ENCODE data around the gene KCNG4. TPM values are rescaled to one million over a fixed set of nuclear protein-coding genes. Genes with fewer than 3 reads are reported as not detected.

KCNG4 gene
- total RNA-seq, 1 experiment from 2014 or later, result not detected

DNA sequence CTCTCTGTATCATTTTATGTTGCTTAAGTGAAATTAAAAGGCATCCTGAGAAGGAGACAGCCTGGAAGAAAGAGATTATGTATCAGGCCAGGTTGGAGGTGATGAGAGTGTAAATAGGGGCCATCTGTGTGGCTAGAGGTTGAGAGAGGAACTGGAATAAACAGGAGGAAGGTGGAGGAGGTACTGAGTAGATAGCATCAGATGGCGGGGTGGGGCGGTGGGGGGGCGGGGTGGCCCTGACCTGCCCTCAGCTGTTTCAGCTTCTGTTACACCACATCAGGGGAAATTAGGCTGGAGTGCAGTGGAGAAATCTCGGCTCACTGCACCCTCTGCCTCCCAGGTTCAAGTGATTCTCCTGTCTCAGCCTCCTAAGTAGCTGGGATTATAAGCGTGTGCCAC is 6.9 kb upstream of the KCNG4 start:
- no peaks in the 10 kb centered on the region for H3K4me1 ChIP-seq (ENCODE audit: control insufficient read depth, insufficient read depth, low read length)
- TF ChIP-seq, protein P1, sequence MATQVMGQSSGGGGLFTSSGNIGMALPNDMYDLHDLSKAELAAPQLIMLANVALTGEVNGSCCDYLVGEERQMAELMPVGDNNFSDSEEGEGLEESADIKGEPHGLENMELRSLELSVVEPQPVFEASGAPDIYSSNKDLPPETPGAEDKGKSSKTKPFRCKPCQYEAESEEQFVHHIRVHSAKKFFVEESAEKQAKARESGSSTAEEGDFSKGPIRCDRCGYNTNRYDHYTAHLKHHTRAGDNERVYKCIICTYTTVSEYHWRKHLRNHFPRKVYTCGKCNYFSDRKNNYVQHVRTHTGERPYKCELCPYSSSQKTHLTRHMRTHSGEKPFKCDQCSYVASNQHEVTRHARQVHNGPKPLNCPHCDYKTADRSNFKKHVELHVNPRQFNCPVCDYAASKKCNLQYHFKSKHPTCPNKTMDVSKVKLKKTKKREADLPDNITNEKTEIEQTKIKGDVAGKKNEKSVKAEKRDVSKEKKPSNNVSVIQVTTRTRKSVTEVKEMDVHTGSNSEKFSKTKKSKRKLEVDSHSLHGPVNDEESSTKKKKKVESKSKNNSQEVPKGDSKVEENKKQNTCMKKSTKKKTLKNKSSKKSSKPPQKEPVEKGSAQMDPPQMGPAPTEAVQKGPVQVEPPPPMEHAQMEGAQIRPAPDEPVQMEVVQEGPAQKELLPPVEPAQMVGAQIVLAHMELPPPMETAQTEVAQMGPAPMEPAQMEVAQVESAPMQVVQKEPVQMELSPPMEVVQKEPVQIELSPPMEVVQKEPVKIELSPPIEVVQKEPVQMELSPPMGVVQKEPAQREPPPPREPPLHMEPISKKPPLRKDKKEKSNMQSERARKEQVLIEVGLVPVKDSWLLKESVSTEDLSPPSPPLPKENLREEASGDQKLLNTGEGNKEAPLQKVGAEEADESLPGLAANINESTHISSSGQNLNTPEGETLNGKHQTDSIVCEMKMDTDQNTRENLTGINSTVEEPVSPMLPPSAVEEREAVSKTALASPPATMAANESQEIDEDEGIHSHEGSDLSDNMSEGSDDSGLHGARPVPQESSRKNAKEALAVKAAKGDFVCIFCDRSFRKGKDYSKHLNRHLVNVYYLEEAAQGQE (IDR thresholded peaks at IDR 0.05; ENCODE audit: insufficient read depth in 1 of 2, low read depth in 2 of 2, low read length in 1 of 2), result no peak
- TF ChIP-seq, protein P2, sequence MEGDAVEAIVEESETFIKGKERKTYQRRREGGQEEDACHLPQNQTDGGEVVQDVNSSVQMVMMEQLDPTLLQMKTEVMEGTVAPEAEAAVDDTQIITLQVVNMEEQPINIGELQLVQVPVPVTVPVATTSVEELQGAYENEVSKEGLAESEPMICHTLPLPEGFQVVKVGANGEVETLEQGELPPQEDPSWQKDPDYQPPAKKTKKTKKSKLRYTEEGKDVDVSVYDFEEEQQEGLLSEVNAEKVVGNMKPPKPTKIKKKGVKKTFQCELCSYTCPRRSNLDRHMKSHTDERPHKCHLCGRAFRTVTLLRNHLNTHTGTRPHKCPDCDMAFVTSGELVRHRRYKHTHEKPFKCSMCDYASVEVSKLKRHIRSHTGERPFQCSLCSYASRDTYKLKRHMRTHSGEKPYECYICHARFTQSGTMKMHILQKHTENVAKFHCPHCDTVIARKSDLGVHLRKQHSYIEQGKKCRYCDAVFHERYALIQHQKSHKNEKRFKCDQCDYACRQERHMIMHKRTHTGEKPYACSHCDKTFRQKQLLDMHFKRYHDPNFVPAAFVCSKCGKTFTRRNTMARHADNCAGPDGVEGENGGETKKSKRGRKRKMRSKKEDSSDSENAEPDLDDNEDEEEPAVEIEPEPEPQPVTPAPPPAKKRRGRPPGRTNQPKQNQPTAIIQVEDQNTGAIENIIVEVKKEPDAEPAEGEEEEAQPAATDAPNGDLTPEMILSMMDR (IDR thresholded peaks at IDR 0.05), result no peak
- TF ChIP-seq TCF7L2 (IDR thresholded peaks at IDR 0.05; ENCODE audit: low read depth, low read length), result no peak
- no peak for TF ChIP-seq SIN3A (IDR thresholded peaks at IDR 0.05; ENCODE audit: borderline replicate concordance, insufficient read depth, low read depth, low read length)
- no peak for TF ChIP-seq POLR2AphosphoS5 (IDR thresholded peaks at IDR 0.05; ENCODE audit: low read depth, low read length)
- H3K4me3 ChIP-seq (ENCODE audit: low read depth in 2 of 2, low read length in 2 of 2), result no peak overlapping the region
- in situ Hi-C loops (cut with HindIII; ENCODE audit: low pct_unique_long_range_greater_than_20kb, low sequenced_read_pairs) (no loop called here), intact Hi-C loops (cut with micrococcal nuclease; ENCODE audit: unreplicated experiment) (no loop called here)
- H3K9me3 ChIP-seq (ENCODE audit: control insufficient read depth, insufficient read depth, low read depth, low read length), result no peaks in the 10 kb centered on the region
- H3K36me3 ChIP-seq (ENCODE audit: control insufficient read depth, insufficient read depth, low read length), result no peaks in the 10 kb centered on the region
- no peak for DNase-seq (ENCODE audit: low read depth, low spot score)
- H3K27ac ChIP-seq (ENCODE audit: low read length), result no peak overlapping the region
- no peak for ATAC-seq
- BruUV-seq (replicated peaks), result no TSS peak
- POLR2A ChIA-PET, result no interaction called here
- CTCF ChIA-PET, result interaction anchor here (0.7 kb wide), 1 partner anchor 181 kb away, joined by 3 read pairs; no protein-coding TSS in a partner anchor
- H3K27me3 ChIP-seq (ENCODE audit: control insufficient read depth, insufficient read depth, low read length), result no peaks in the 10 kb centered on the region

DNA sequence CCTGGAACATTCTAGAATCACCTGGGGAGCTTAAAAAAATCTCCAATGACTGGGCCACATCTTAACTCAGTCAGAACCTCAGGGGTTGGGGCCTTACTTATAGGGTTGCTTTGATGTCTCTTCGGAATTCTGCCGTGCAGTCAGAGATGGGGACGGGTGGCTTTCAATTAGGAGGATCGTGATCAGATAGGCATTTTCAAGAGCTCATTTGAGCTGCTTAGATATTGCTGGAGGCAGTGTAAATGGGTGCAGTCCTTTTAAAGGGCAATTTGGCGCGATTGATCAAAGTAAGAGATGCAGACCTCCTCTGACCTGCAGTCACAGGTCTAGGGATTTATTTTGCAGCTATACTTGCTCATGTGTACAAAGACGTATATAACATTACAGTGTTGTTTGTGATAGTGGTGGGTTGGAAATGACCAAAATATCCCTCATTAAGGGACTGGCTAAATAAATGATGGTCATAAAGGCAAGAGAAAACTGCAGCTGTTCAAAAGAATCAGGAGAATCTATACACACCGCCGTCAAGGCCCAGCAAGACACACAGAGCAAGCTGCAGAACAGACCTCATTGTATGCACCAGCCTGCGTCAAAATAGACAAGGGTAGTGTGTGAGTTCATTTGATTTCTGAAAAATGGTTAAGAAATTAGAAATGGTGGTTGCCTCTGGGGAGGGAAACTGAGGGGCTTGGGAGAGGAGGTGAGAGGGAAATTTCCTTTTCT is 6.3 kb upstream of the KCNG4 start:
- no peaks in the 10 kb centered on the region for H3K4me1 ChIP-seq (ENCODE audit: control insufficient read depth, insufficient read depth, low read length)
- H3K9me3 ChIP-seq (ENCODE audit: control insufficient read depth, insufficient read depth, low read depth, low read length), result no peaks in the 10 kb centered on the region
- no peak overlapping the region for H3K4me3 ChIP-seq (ENCODE audit: low read depth in 2 of 2, low read length in 2 of 2)
- ChIA-PET CTCF (no interaction called here), POLR2A (no interaction called here)
- in situ Hi-C loops (cut with HindIII; ENCODE audit: low pct_unique_long_range_greater_than_20kb, low sequenced_read_pairs), result no loop called here
- no peak overlapping the region for H3K27ac ChIP-seq (ENCODE audit: low read length)
- no TSS peak for BruUV-seq (replicated peaks)
- no peaks in the 10 kb centered on the region for H3K36me3 ChIP-seq (ENCODE audit: control insufficient read depth, insufficient read depth, low read length)
- intact Hi-C loops (cut with micrococcal nuclease; ENCODE audit: unreplicated experiment), result no loop called here
- DNase-seq (ENCODE audit: low read depth, low spot score) (no peak), ATAC-seq (no peak)
- H3K27me3 ChIP-seq (ENCODE audit: control insufficient read depth, insufficient read depth, low read length), result no peaks in the 10 kb centered on the region
- no peak for TF ChIP-seq POLR2AphosphoS5 (IDR thresholded peaks at IDR 0.05; ENCODE audit: low read depth, low read length)
- no peak for TF ChIP-seq TCF7L2 (IDR thresholded peaks at IDR 0.05; ENCODE audit: low read depth, low read length)
- no peak for TF ChIP-seq SIN3A (IDR thresholded peaks at IDR 0.05; ENCODE audit: borderline replicate concordance, insufficient read depth, low read depth, low read length)
- TF ChIP-seq, protein P2 (IDR thresholded peaks at IDR 0.05), result no peak
- TF ChIP-seq, protein P1 (IDR thresholded peaks at IDR 0.05; ENCODE audit: insufficient read depth in 1 of 2, low read depth in 2 of 2, low read length in 1 of 2), result no peak
